Upper lobe of left lung (tissue), 4 donors: ENCODE data around the gene ZNF181.

ENCODE experiments used
- EP300 ChIP-seq, 4 donors: sonication (generic); formaldehyde crosslinking; IDR thresholded peaks; one replicate each; pipeline ENCODE4 v1.5.1; 2017; ENCODE audit warnings: antibody characterized with exemption in 4 of 4, control low read depth in 2 of 4
- POLR2A ChIP-seq, 4 donors: fragments of 450-650 bp; IDR thresholded peaks; one replicate each; pipeline ENCODE4 v1.5.1; 2016 to 2017; ENCODE audit warnings: antibody characterized with exemption in 4 of 4, mild to moderate bottlenecking in 2 of 4
- POLR2AphosphoS5 ChIP-seq, 2 donors: sonication (generic); formaldehyde crosslinking; IDR thresholded peaks; one replicate each; pipeline ENCODE4 v1.5.1; 2017; ENCODE audit warnings: antibody characterized with exemption in 2 of 2
- TF ChIP-seq, protein P1 (sequence below), 6 experiments: fragments of 450-650 bp in 4 of 6; fragments of 200-600 bp in 2 of 6; sonication (generic) in 2 of 6; IDR thresholded peaks; one replicate each; pipeline ENCODE4 v1.5.1; 2016 to 2019; ENCODE audit warnings: antibody characterized with exemption in 6 of 6

DNA sequence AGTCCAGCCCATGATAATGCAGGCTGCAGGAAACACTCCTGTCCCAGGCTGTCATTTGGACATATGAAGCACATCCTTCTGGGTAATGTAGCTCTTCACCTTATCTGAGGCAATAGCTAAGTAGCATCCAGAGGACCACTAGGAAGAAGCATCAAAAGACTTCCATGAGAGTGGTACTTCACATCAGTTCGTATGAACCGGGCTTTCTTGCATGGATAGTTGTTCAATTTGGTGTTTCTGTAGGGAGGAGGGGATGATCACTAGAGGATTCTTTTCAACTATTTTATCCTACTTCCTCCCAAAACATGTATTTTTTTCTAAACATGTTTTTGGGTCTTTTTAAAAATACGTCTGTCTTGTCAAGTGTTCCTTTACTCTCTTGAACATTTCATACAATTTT lies 43.7 kb upstream of the ZNF181 start:
- TF ChIP-seq POLR2A (IDR thresholded peaks at IDR 0.05): no peak
- TF ChIP-seq, protein P1, sequence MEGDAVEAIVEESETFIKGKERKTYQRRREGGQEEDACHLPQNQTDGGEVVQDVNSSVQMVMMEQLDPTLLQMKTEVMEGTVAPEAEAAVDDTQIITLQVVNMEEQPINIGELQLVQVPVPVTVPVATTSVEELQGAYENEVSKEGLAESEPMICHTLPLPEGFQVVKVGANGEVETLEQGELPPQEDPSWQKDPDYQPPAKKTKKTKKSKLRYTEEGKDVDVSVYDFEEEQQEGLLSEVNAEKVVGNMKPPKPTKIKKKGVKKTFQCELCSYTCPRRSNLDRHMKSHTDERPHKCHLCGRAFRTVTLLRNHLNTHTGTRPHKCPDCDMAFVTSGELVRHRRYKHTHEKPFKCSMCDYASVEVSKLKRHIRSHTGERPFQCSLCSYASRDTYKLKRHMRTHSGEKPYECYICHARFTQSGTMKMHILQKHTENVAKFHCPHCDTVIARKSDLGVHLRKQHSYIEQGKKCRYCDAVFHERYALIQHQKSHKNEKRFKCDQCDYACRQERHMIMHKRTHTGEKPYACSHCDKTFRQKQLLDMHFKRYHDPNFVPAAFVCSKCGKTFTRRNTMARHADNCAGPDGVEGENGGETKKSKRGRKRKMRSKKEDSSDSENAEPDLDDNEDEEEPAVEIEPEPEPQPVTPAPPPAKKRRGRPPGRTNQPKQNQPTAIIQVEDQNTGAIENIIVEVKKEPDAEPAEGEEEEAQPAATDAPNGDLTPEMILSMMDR (IDR thresholded peaks at IDR 0.05): no peak
- no peak for TF ChIP-seq POLR2AphosphoS5 (IDR thresholded peaks at IDR 0.05)
- no peak for TF ChIP-seq EP300 (IDR thresholded peaks at IDR 0.05)
